IPS-20b (cell line): Measurements from ENCODE around the gene ENO3.

Source experiments
- H3K27ac ChIP-seq: one replicate; pipeline ENCODE4 v1.5.1; 2013; ENCODE audit warnings: low read length
- H3K27me3 ChIP-seq: 2 replicates; pipeline ENCODE4 v1.6.1; 2013; ENCODE audit warnings: mild to moderate bottlenecking, low read length, inconsistent platforms; ENCODE audit not compliant: insufficient read depth
- H3K36me3 ChIP-seq: 2 replicates; pipeline ENCODE4 v1.6.1; 2013; ENCODE audit warnings: low read depth, mild to moderate bottlenecking, inconsistent platforms, low read length, moderate library complexity; ENCODE audit not compliant: insufficient read depth
- H3K4me1 ChIP-seq: 2 replicates; pipeline ENCODE4 v1.6.1; 2013; ENCODE audit warnings: mild to moderate bottlenecking, control low read depth, inconsistent platforms, low read length, moderate library complexity; ENCODE audit not compliant: insufficient read depth
- H3K4me3 ChIP-seq: 2 replicates; pipeline ENCODE4 v1.5.1; 2013; ENCODE audit warnings: mild to moderate bottlenecking, low read length, inconsistent platforms
- H3K9ac ChIP-seq: 2 replicates; pipeline ENCODE4 v1.6.1; 2013; ENCODE audit warnings: low read depth, mild to moderate bottlenecking, inconsistent platforms, low read length, moderate library complexity
- H3K9me3 ChIP-seq: 2 replicates; pipeline ENCODE4 v1.6.1; 2013; ENCODE audit warnings: mild to moderate bottlenecking, low read depth, low read length, inconsistent platforms; ENCODE audit not compliant: insufficient read depth

Gene ENO3

DNA sequence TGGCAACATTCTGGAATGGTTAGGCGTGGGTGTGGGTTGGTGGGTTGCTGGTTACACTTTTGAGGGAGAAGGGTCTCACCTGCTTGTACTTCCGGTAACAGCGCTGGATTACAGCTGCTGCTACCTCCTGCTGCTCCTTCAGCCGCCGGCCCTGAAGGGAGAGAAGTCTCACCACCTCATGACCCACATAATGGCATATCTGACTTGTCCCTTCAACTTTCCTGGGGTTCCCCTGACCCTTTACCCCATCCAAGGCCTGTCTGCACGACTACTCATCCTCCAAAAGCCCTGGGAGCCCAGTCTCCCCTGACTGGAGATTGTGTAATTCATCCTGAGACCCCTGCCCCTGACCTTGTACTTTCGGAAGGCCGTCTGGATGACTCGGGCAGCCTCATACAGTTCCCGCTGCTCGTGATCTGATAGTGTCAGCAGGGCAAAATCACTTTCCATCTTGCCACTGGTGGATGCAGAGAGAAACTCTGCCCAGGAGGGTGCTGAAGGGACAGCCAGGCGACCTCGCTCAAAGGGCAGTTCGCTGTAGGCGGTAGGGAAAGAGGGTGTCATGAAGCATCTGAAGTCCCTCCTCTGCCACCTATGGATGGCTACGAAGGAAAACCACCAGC, 18.7 kb downstream of the ENO3 start:
- H3K4me1 ChIP-seq = peaks cover 12% of the 10 kb centered on the region
- peak overlapping the region; percentile 91 for H3K4me3 ChIP-seq
- peaks cover 21% of the 10 kb centered on the region for H3K36me3 ChIP-seq
- H3K27ac ChIP-seq = no peak overlapping the region
- H3K27me3 ChIP-seq = peaks cover 42% of the 10 kb centered on the region
- H3K9ac ChIP-seq = peak overlapping the region; percentile 96; the same call in 1 of the 2 replicates
- no peaks in the 10 kb centered on the region for H3K9me3 ChIP-seq

DNA sequence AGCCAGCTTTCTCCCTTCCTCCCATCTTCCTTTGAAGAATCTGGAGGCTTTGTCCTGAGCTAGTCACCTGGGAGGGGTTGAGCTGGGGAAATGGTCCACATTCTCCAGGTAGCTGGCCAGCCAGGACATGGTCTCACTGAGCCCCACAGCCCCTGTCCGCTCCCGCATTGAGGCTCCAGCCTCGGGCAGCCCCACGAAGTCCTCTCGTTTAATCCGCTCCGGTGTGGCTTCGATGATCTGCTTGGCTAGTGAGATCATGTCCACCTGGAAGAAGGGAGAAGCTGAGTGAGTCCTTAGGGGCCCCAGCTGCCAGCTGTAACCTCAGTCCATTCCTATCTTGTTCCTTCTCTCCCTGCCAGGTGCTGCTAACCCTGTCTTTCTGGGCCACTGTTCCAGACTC, 19.4 kb downstream of the ENO3 start:
- H3K27ac ChIP-seq = no peak overlapping the region
- H3K27me3 ChIP-seq = peaks cover 48% of the 10 kb centered on the region
- peaks cover 12% of the 10 kb centered on the region for H3K4me1 ChIP-seq
- no peaks in the 10 kb centered on the region for H3K9me3 ChIP-seq
- no peak overlapping the region for H3K4me3 ChIP-seq
- H3K9ac ChIP-seq = no peak overlapping the region
- H3K36me3 ChIP-seq = peaks cover 19% of the 10 kb centered on the region

- Histone ChIP-seq H3K4me1 (peaks cover 7% of the 10 kb centered on the region), H3K9me3 (no peaks in the 10 kb centered on the region), H3K9ac (no peak overlapping the region), H3K27ac (no peak overlapping the region), H3K27me3 (peaks cover 64% of the 10 kb centered on the region), H3K4me3 (no peak overlapping the region), H3K36me3 (peaks cover 16% of the 10 kb centered on the region; the same call in 1 of the 2 replicates)
Measured at GRCh38 chr17:4971826-4972225, 20.9 kb downstream of the ENO3 start.

DNA sequence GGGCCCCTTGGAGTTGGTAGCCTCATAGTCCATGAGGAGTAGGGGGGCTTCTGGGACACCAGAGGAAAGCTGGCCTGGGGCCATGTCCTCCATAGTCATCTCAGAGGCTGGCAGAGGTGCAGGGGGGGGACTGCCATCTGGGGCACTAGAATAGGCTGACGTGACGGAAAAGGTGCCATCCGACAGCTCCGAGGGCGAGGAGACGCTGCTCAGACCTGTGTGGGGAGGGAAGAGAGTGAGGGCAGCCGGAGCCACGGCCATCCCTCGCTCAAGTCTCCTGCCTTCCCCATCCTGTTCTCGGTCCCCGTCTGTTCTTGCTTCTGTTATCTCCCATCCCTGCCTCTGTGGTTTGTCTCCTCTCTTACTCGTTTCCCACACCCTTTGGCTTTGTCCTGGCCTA, 21.4 kb downstream of the ENO3 start:
- Histone ChIP-seq H3K4me3 (no peak overlapping the region), H3K27ac (no peak overlapping the region), H3K4me1 (peaks cover 7% of the 10 kb centered on the region), H3K9ac (no peak overlapping the region), H3K9me3 (no peaks in the 10 kb centered on the region), H3K36me3 (peaks cover 16% of the 10 kb centered on the region; the same call in 1 of the 2 replicates), H3K27me3 (peaks cover 69% of the 10 kb centered on the region)

DNA sequence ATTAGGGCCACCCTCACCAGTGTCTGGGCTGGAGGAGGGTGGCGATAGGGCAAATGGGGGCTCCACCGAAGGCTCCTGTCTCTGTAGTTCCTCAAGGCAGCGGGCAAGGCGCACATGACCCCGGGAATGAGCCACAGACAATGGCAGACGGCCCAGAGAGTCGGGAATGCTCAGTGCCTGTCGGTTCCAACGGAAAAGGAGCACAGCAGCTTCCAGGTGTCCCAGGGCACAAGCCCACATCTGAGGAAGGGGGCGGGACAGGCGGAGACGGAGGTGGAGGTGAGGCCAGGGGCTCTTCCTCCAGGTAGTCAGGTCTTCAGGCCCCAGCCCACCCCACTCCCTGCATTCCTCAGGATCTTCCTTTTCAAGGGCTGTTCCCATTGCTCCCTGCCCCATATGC, 21.8 kb downstream of the ENO3 start:
- no peak overlapping the region for H3K27ac ChIP-seq
- peaks cover 73% of the 10 kb centered on the region for H3K27me3 ChIP-seq
- peaks cover 16% of the 10 kb centered on the region; the same call in 1 of the 2 replicates for H3K36me3 ChIP-seq
- H3K4me3 ChIP-seq = no peak overlapping the region
- H3K9ac ChIP-seq = no peak overlapping the region
- H3K4me1 ChIP-seq = peaks cover 7% of the 10 kb centered on the region
- no peaks in the 10 kb centered on the region for H3K9me3 ChIP-seq

DNA sequence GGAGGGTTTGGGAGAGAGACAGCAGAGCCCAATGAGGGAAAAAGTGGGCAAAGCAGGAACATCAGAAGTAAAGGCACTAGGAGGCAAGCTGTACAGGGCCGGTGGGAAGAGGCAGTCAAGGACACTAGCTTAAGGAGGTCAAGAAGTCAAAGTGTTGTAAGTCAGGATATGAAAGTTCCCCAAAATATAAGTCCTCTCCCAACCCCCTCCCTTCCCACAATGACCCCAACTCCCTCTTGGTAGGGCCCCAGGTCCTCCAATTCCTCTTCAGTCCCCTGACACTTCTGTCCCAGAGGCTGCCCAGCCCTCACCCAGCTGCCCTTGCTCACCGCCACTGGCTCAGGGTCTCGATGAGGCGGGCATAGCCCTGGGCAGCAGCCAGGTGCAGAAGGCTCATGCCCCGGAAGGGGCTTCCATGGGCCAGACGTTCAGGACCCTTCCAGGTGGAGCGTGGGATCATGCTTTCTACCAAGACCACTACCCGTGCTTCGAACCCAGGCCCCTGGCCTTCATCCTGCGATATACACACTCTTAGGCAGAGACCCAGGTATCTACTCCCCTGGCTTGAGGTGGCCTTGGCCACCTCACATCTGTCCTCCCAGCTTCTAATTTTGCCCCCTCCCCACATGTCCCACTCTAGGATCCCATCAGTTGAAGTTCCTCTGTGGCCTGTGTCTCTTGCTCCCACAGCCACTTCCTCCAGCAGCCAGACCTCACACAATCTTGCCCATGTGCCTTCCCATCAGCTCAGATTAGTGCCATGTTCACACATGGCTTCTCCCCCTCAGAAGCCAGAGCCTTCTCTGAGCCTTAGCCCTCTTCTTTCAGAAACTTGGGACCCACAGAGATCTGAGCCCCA, 22.6 kb downstream of the ENO3 start:
- Histone ChIP-seq H3K4me3 (no peak overlapping the region), H3K36me3 (peaks cover 16% of the 10 kb centered on the region; the same call in 1 of the 2 replicates), H3K27me3 (peaks cover 80% of the 10 kb centered on the region), H3K4me1 (peaks cover 7% of the 10 kb centered on the region), H3K9me3 (no peaks in the 10 kb centered on the region), H3K27ac (no peak overlapping the region), H3K9ac (no peak overlapping the region)

GRCh38 chr17:4974115-4974670, 23.3 kb downstream of the ENO3 start:
- Histone ChIP-seq H3K27me3 (peaks cover 86% of the 10 kb centered on the region), H3K36me3 (peaks cover 16% of the 10 kb centered on the region; the same call in 1 of the 2 replicates), H3K4me3 (no peak overlapping the region), H3K27ac (no peak overlapping the region), H3K4me1 (peaks cover 7% of the 10 kb centered on the region), H3K9ac (no peak overlapping the region), H3K9me3 (no peaks in the 10 kb centered on the region)

- no peaks in the 10 kb centered on the region for H3K36me3 ChIP-seq
- peaks cover 60% of the 10 kb centered on the region for H3K27me3 ChIP-seq
- H3K9me3 ChIP-seq = no peaks in the 10 kb centered on the region
- no peak overlapping the region for H3K27ac ChIP-seq
- H3K4me1 ChIP-seq = 0 out of 2 replicates have a peak, but pooled peaks cover 3% of the 10 kb centered on the region
- H3K9ac ChIP-seq = no peak overlapping the region
- no peak overlapping the region for H3K4me3 ChIP-seq
Measured at GRCh38 chr17:4978726-4979125, 27.8 kb downstream of the ENO3 start.

- Histone ChIP-seq H3K9me3 (no peaks in the 10 kb centered on the region), H3K4me1 (0 out of 2 replicates have a peak, but pooled peaks cover 3% of the 10 kb centered on the region), H3K27me3 (peaks cover 44% of the 10 kb centered on the region), H3K9ac (no peak overlapping the region; the same call in 1 of the 2 replicates), H3K4me3 (no peak overlapping the region), H3K27ac (no peak overlapping the region), H3K36me3 (no peaks in the 10 kb centered on the region)
Measured at GRCh38 chr17:4980644-4981216, 29.8 kb downstream of the ENO3 start.

- Histone ChIP-seq H3K27ac (no peak overlapping the region), H3K27me3 (peaks cover 38% of the 10 kb centered on the region), H3K36me3 (no peaks in the 10 kb centered on the region), H3K9ac (no peak overlapping the region), H3K4me1 (0 out of 2 replicates have a peak, but pooled peaks cover 3% of the 10 kb centered on the region), H3K4me3 (no peak overlapping the region), H3K9me3 (no peaks in the 10 kb centered on the region)
Measured at GRCh38 chr17:4982305-4982704, 31.4 kb downstream of the ENO3 start.

DNA sequence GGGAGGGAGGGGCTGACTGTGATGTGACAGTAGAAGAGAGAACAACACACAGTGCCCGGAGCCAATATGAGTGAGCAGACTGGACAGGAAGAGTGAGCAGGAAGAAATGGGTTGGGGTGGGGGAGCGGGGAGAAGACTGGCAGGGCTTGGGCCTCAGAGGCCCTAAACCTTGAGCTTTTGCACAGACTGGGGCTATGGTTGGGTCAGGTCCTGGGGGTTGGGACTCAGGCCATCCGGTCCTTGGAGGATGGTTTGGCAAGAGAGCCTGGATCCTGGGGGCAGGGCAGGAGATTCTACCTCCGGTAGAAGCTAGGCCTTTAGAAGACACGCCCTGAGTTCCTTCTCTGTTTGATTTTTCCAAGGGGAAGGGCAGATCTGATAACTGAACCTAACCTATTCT, 35.5 kb downstream of the ENO3 start:
- peak overlapping the region; percentile 86 for H3K4me3 ChIP-seq
- no peaks in the 10 kb centered on the region for H3K36me3 ChIP-seq
- H3K9ac ChIP-seq = peak overlapping the region; percentile 73; the same call in 1 of the 2 replicates
- H3K27me3 ChIP-seq = peaks cover 44% of the 10 kb centered on the region
- peaks cover 5% of the 10 kb centered on the region; the same call in 1 of the 2 replicates for H3K4me1 ChIP-seq
- H3K27ac ChIP-seq = no peak overlapping the region
- no peaks in the 10 kb centered on the region for H3K9me3 ChIP-seq
